Measurements from ENCODE around the gene TTC21A. TPM values are rescaled to one million over a fixed set of nuclear protein-coding genes. Genes with fewer than 3 reads are reported as not detected.

TTC21A gene
- total RNA-seq, 4 donors from 2014 or later = 2.6 to 9.9 (median 2.9) TPM

DNA sequence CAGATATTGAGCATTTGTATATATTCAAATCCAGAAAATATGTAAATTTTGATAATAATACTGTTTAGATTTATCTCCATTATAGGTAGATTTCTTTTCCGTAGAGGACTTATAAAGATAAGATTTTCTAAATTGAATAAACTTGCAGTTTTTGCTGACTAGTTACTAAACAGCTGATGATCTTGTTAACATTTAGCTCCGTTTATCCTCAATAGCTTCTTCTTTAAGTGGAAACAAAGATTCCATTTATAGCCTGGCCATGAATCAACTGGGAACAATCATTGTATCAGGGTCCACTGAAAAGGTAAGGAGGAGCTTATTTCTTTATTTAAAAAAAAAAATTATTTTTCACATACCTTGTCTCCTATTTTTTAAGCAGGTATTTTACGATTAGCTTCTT, 38.9 kb upstream of the TTC21A start:
- TF ChIP-seq, protein P1, sequence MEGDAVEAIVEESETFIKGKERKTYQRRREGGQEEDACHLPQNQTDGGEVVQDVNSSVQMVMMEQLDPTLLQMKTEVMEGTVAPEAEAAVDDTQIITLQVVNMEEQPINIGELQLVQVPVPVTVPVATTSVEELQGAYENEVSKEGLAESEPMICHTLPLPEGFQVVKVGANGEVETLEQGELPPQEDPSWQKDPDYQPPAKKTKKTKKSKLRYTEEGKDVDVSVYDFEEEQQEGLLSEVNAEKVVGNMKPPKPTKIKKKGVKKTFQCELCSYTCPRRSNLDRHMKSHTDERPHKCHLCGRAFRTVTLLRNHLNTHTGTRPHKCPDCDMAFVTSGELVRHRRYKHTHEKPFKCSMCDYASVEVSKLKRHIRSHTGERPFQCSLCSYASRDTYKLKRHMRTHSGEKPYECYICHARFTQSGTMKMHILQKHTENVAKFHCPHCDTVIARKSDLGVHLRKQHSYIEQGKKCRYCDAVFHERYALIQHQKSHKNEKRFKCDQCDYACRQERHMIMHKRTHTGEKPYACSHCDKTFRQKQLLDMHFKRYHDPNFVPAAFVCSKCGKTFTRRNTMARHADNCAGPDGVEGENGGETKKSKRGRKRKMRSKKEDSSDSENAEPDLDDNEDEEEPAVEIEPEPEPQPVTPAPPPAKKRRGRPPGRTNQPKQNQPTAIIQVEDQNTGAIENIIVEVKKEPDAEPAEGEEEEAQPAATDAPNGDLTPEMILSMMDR (IDR thresholded peaks at IDR 0.05) = no peak
- ATAC-seq (ENCODE audit: low FRiP score) = no peak
- DNase-seq (ENCODE audit: low spot score) = no peak

DNA sequence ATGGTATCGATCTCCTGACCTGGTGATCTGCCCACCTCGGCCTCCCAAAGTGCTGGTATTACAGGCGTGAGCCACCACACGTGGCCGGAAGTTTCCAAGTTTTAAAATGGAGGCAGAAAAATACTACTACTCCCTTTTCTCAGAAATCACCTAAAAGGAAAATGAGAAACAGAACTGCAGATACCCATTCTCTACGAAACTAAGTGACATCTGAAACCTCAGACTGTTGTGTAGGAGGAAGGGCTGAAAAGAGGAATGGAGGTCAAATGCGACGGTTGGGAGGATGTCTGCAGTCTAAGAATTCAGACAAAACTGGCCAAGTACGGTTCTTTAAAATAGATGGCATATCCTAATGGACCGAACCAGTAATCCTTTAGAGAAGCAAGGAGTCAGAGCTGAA, 31.6 kb upstream of the TTC21A start:
- TF ChIP-seq, protein P1 (IDR thresholded peaks at IDR 0.05) = no peak
- DNase-seq (ENCODE audit: low spot score) = no peak
- no peak for ATAC-seq (ENCODE audit: low FRiP score)

DNA sequence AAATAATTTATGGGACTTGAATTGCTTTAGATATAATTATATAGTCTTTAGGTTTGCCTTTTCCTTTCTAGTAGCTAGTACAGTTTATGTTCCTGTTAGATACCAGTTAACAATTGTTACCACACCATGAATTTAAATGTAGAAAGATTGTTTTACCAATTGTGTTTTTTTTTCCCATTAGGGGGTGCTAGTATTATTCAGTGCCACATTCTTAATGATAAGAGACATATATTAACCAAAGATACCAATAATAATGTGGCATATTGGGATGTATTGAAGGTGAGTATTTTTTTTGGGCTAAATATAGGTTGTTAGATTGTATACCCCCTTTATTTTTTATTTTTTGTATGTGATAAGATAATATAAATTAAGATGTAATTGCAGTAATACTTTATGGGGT, 27.9 kb upstream of the TTC21A start:
- TF ChIP-seq, protein P1 (IDR thresholded peaks at IDR 0.05) = no peak
- no peak for ATAC-seq (ENCODE audit: low FRiP score)
- no peak for DNase-seq (ENCODE audit: low spot score)

DNA sequence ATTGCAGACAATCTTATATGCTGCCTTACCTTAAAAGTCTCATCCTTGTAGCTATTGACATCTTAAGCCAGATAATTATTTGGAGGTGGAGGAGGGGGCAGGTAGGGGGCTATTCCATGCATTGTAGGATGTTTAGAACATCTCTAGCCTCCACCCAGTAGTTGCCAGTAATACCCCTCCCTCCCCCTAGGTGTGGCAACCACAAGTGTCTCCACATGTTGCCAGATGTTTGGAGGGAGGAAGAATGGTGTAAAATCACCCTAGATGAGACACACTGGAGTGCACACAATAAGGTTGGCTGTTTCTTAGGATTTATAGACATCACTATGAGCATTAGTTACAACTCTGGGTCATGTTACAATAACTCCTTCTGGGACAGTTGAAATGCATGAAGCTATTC, 27.5 kb upstream of the TTC21A start:
- ATAC-seq (ENCODE audit: low FRiP score) (no peak), DNase-seq (ENCODE audit: low spot score) (no peak)
- TF ChIP-seq, protein P1 (IDR thresholded peaks at IDR 0.05) = no peak

DNA sequence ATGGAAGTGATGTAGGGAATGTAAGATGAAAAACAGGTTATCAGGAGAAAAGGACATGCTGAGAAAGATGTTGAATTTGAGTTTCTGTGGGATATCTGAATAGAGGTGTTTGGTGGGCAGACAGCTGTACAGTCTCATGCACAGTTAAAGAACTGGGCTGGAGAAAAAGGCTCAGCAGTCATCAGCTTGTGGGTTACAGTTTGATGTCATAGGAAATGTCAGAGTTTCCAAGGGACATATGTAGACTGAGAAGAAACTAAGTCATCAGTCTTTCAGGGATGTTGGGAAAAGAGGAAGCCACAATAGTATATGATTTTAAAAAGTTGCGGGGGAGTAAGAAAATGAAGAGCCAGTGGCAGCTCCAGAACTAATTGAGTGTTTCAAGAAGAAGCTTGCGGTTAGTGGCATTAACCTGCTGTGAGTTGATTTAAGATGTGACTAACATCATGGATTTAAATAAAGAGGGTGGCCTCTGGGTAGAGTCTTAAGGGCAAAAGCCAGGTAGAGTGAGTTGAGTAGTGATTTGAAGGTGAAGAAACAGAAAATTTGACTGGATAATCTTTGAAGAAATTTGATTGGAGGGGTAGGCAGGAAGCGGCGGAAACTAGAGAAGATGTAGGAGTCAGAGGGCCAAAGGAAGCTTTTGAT, 24.7 kb upstream of the TTC21A start:
- TF ChIP-seq, protein P1 (IDR thresholded peaks at IDR 0.05) = no peak
- ATAC-seq (ENCODE audit: low FRiP score) (no peak), DNase-seq (ENCODE audit: low spot score) (no peak)

DNA sequence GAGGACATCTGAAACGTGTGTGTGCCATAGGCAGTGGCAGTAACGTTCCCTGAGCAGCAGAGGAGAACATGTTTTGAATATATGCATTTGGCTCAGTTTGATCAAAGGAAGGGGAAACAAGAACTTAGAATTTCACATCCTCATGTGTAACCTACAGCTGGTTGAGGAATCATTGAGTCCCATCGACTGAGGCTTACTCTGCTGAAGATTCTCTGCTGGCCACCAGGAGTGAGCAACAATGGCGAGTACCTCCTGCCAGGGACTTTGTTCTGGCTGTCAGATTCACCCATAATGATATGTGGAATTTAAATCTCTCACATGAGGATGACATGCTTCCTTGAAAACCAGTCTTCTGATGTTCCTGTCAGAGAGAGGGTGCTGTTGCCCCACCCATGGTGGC, 21.3 kb upstream of the TTC21A start:
- ATAC-seq (ENCODE audit: low FRiP score) (no peak), DNase-seq (ENCODE audit: low spot score) (no peak)
- TF ChIP-seq, protein P1 (IDR thresholded peaks at IDR 0.05) = no peak

DNA sequence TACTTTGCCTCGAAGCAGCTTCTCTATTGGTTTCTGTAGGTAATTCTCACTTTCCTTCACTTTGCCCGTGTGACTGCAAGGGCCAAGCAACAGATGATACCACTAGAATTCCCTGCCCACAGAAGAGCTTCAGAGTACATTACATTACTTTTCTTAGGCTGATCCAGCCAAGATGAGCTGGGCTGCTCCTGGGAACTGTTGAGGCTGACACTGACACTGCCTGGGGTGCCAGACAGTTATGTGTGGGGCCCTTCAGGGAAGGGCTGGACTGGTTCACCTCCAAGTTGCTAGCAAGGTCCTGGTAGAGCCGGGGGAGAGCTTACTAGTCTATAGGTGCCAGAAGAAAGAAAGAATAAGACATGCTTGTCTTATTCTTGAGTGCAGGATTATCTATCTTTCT, 19.0 kb upstream of the TTC21A start:
- no peak for DNase-seq (ENCODE audit: low spot score)
- TF ChIP-seq, protein P1 (IDR thresholded peaks at IDR 0.05) = no peak
- no peak for ATAC-seq (ENCODE audit: low FRiP score)
